Ishikawa (cell line): ENCODE results near the gene ZFYVE9.
A peak's percentile ranks its signal among the peaks of the same experiment; 100 is the strongest.

Source experiments
- CEBPB ChIP-seq: IDR thresholded peaks from 2 replicates; pipeline ENCODE4 v1.6.1; 2012
- CREB1 ChIP-seq: IDR thresholded peaks from 2 replicates; pipeline ENCODE4 v1.6.1; 2012; ENCODE audit warnings: low read depth
- EGR1 ChIP-seq: IDR thresholded peaks from 2 replicates; pipeline ENCODE4 v1.6.1; 2012
- EP300 ChIP-seq: IDR thresholded peaks from 2 replicates; pipeline ENCODE4 v1.6.1; 2012; ENCODE audit warnings: borderline replicate concordance
- FOXM1 ChIP-seq: IDR thresholded peaks from 2 replicates; pipeline ENCODE4 v1.6.1; 2012; ENCODE audit warnings: low read depth, borderline replicate concordance
- NFIC ChIP-seq: IDR thresholded peaks from 2 replicates; pipeline ENCODE4 v1.6.1; 2012
- RAD21 ChIP-seq: IDR thresholded peaks from 2 replicates; pipeline ENCODE4 v1.6.1; 2012; ENCODE audit warnings: low read depth
- TAF1 ChIP-seq: IDR thresholded peaks from 2 replicates; pipeline ENCODE4 v1.6.1; 2012; ENCODE audit warnings: low read depth, mild to moderate bottlenecking
- TCF12 ChIP-seq: IDR thresholded peaks from 2 replicates; pipeline ENCODE4 v1.6.1; 2012; ENCODE audit warnings: low read depth
- TEAD4 ChIP-seq: IDR thresholded peaks from 2 replicates; pipeline ENCODE4 v1.6.1; 2012
- YY1 ChIP-seq: IDR thresholded peaks from 2 replicates; pipeline ENCODE4 v1.6.1; 2012; ENCODE audit warnings: low read depth
- ZBTB7A ChIP-seq: IDR thresholded peaks from 2 replicates; pipeline ENCODE4 v1.6.1; 2012; ENCODE audit warnings: low read depth
- TF ChIP-seq, protein P1 (sequence below): IDR thresholded peaks from 2 replicates; pipeline ENCODE4 v1.6.1; 2012
- TF ChIP-seq, protein P2 (sequence below): IDR thresholded peaks from 2 replicates; pipeline ENCODE4 v1.6.1; 2012; ENCODE audit warnings: low read depth, mild to moderate bottlenecking
- TF ChIP-seq, protein P3 (sequence below): IDR thresholded peaks from 2 replicates; pipeline ENCODE4 v1.6.1; 2012

Gene ZFYVE9

DNA sequence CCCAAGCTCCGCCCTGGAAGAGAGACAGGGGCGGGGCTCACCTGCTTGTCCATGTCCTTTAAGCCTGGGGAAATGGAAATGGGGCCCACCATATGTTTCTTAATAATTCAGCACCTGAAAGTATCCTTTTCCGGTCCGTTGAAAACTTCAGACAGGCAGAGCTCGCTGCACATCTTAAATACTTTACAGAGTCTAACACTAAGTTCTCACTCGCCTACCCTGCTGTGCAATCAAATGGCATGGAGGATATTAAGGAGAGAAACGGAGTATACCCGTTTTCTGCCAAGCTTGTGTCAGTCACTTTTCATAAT lies 224.6 kb downstream of the ZFYVE9 start:
- no peak for TF ChIP-seq CEBPB

DNA sequence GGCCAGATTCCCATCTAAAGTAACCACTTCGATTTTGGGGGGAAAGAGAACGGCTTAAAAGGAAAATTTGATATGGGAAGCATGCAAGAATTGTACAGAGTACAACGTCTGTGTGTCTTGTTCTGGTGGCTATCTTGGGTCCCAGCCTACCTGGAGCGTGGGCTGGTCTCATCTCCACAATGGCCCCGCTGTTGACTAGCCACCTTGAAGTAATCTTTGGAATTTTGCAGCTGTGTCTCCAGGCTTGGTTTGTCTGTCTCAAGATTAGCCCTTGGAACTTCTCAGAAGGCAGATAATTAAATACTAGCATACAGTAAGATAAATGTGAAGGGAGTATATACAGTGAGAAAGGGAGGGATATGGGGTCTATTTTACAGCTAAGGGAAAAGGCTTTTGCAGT lies 225.4 kb downstream of the ZFYVE9 start:
- no peak for TF ChIP-seq EP300
- no peak for TF ChIP-seq TEAD4

DNA sequence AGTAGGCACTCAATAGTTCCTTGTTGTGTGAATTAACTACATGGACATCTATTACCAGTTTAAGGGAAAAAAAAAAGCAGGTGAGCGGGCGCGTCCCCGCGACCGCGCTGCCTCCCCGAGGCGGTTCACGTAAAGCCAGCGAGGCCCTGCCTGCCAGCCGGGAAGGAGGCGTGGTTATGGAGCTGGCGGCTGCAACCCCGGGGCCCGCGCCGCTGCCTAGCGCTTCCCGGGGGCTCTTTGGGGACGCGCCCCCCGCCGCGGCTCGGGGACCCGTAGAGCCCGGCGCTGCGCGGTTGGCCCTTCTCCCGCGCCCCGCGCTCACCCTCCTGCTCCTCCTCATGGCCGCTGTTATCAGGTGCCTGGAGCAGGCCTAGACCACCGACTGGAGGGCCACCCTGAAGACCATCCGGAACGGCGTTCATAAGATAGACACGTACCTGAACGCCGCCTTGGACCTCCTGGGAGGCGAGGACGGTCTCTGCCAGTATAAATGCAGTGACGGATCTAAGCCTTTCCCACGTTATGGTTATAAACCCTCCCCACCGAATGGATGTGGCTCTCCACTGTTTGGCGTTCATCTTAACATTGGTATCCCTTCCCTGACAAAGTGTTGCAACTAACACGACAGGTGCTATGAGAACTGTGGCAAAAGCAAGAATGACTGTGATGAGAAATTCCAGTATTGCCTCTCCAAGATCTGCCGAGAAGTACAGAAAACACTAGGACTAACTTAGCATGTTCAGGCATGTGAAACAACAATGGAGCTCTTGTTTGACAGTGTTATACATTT lies 226.7 kb downstream of the ZFYVE9 start:
- TF ChIP-seq NFIC (0 out of 2 replicates have a peak, but pooled peaks have one; percentile 21), TCF12 (no peak), ZBTB7A (peak; percentile 85), RAD21 (peak; percentile 12; the same call in 1 of the 2 replicates)
- TF ChIP-seq, protein P1, sequence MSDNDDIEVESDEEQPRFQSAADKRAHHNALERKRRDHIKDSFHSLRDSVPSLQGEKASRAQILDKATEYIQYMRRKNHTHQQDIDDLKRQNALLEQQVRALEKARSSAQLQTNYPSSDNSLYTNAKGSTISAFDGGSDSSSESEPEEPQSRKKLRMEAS = 0 out of 2 replicates have a peak, but pooled peaks have one; percentile 13

DNA sequence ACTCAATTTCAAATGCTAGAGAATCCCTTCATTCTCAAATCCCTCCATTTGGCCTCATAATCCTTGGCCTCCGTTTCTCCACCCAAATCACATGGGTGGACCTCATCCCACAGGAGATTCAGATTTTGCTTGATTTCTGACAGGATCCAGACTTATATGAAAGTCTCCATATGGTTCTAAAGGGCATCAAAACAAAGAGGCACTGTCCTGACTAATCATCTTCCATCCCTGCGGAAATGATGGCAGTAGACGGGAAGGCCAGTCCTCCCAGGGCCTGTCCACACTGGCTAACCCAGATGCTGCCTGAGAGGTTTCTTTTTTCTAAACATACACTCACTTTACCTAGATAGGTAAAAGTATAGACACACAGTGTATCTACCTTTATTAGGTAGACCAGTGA lies 243.5 kb downstream of the ZFYVE9 start:
- TF ChIP-seq, protein P1 = no peak
- TF ChIP-seq CEBPB (no peak), TCF12 (no peak), RAD21 (no peak), FOXM1 (no peak), TAF1 (no peak), EGR1 (no peak), ZBTB7A (no peak), TEAD4 (no peak), CREB1 (no peak), NFIC (no peak), YY1 (no peak)
- TF ChIP-seq, protein P2, sequence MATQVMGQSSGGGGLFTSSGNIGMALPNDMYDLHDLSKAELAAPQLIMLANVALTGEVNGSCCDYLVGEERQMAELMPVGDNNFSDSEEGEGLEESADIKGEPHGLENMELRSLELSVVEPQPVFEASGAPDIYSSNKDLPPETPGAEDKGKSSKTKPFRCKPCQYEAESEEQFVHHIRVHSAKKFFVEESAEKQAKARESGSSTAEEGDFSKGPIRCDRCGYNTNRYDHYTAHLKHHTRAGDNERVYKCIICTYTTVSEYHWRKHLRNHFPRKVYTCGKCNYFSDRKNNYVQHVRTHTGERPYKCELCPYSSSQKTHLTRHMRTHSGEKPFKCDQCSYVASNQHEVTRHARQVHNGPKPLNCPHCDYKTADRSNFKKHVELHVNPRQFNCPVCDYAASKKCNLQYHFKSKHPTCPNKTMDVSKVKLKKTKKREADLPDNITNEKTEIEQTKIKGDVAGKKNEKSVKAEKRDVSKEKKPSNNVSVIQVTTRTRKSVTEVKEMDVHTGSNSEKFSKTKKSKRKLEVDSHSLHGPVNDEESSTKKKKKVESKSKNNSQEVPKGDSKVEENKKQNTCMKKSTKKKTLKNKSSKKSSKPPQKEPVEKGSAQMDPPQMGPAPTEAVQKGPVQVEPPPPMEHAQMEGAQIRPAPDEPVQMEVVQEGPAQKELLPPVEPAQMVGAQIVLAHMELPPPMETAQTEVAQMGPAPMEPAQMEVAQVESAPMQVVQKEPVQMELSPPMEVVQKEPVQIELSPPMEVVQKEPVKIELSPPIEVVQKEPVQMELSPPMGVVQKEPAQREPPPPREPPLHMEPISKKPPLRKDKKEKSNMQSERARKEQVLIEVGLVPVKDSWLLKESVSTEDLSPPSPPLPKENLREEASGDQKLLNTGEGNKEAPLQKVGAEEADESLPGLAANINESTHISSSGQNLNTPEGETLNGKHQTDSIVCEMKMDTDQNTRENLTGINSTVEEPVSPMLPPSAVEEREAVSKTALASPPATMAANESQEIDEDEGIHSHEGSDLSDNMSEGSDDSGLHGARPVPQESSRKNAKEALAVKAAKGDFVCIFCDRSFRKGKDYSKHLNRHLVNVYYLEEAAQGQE = no peak
- TF ChIP-seq, protein P3, sequence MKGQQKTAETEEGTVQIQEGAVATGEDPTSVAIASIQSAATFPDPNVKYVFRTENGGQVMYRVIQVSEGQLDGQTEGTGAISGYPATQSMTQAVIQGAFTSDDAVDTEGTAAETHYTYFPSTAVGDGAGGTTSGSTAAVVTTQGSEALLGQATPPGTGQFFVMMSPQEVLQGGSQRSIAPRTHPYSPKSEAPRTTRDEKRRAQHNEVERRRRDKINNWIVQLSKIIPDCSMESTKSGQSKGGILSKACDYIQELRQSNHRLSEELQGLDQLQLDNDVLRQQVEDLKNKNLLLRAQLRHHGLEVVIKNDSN = no peak

DNA sequence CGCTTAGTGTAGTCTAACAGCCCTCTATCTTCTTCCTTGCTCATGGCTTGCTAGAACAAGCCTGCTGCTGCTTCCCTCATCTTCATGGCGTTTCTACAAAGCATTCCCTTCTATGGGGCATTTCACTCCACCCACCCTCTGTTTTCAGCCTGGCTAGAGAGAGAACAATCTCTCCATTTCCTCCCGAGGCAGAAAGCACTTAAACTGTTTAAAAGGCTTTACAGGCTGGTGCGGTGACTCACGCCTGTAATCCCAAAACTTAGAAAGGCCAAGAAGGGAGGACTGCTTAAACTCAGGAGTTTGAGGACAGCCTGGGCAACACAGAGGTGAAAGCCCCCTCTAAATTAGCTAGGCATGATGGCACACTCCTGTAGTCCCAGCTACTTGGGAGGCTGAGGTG lies 244.6 kb downstream of the ZFYVE9 start:
- TF ChIP-seq TAF1 (no peak), CEBPB (no peak), CREB1 (no peak), YY1 (no peak), TCF12 (no peak), RAD21 (no peak), ZBTB7A (no peak), FOXM1 (no peak), NFIC (no peak), EGR1 (no peak), TEAD4 (no peak), EP300 (no peak)
- TF ChIP-seq, protein P2 = no peak
- TF ChIP-seq, protein P3 = no peak
- TF ChIP-seq, protein P1 = no peak

DNA sequence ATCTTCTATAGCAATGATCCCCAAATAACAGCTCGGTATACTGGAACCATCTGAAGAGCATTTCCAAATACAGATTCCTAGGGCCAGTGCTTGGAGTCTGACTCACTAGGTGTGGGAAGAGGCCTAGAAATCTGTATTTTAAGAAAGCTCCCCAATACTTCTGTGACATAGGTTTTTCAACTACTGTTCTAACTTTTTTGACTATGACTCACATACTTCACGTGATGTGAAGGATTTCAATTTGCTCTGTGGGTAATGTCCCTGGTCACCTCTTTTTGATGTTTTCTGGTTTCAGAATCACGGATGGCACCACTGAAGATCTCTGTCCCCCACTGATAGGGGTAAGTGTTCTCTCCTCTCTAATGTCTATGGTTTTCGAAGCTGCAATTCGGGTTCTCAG lies 251.3 kb downstream of the ZFYVE9 start:
- TF ChIP-seq TAF1 = no peak
- no peak for TF ChIP-seq FOXM1
- no peak for TF ChIP-seq CEBPB
- TF ChIP-seq CREB1 = no peak
- no peak for TF ChIP-seq NFIC
- TF ChIP-seq YY1 = no peak
- no peak for TF ChIP-seq ZBTB7A
- no peak for TF ChIP-seq RAD21
- TF ChIP-seq, protein P1 = no peak
- no peak for TF ChIP-seq EP300
- TF ChIP-seq, protein P2 = no peak
- TF ChIP-seq TCF12 = no peak
- no peak for TF ChIP-seq TEAD4
- TF ChIP-seq, protein P3 = no peak
- TF ChIP-seq EGR1 = no peak
